K562 (cell line): ENCODE data around the gene ATAD3C. TPM values are rescaled to one million over a fixed set of nuclear protein-coding genes. Genes with fewer than 3 reads are reported as not detected.

Experiments
- CTBP1 ChIP-seq: fragments of 450-650 bp; IDR thresholded peaks from 2 replicates; pipeline ENCODE4 v1.6.1; 2016; ENCODE audit warnings: borderline replicate concordance
- ETV6 ChIP-seq, 3 experiments: fragments of 150-350 bp in 1 of 3; sonication (generic) in 1 of 3; formaldehyde crosslinking in 1 of 3; IDR thresholded peaks; 2 replicates each; pipeline versions ENCODE4 v1.6.1 to v1.8.0; 2014 to 2022; ENCODE audit warnings: borderline replicate concordance in 2 of 3, low read depth in 2 of 3, antibody characterized with exemption in 1 of 3, low read length in 1 of 3, mild to moderate bottlenecking in 1 of 3, missing genetic modification reagents in 1 of 3
- EZH2 ChIP-seq: IDR thresholded peaks from 2 replicates; pipeline ENCODE4 v1.6.1; 2012; ENCODE audit warnings: low read depth, mild to moderate bottlenecking, inconsistent platforms, low read length, borderline replicate concordance
- GTF2F1 ChIP-seq: IDR thresholded peaks from 2 replicates; pipeline ENCODE4 v1.6.1; 2011; ENCODE audit warnings: low read depth, low read length, improper control_type of control experiment
- HCFC1 ChIP-seq: IDR thresholded peaks from 2 replicates; pipeline ENCODE4 v1.6.1; 2012; ENCODE audit warnings: low read depth, low read length, improper control_type of control experiment
- KLF16 ChIP-seq: IDR thresholded peaks from 2 replicates; pipeline ENCODE4 v1.6.1; 2016; ENCODE audit warnings: antibody characterized with exemption
- MEF2A ChIP-seq: IDR thresholded peaks from 2 replicates; pipeline ENCODE4 v1.6.1; 2011; ENCODE audit warnings: low read depth, mild to moderate bottlenecking, low read length, moderate library complexity; ENCODE audit not compliant: control insufficient read depth
- MYBL2 ChIP-seq, 2 experiments: fragments of 450-650 bp in 1 of 2; sonication (generic) in 1 of 2; formaldehyde crosslinking in 1 of 2; IDR thresholded peaks; 2 replicates each; pipeline versions ENCODE4 v1.6.1 to v1.8.1; 2017 to 2022; ENCODE audit warnings: borderline replicate concordance in 1 of 2, inconsistent platforms in 1 of 2, low read depth in 1 of 2, mild to moderate bottlenecking in 1 of 2, missing genetic modification reagents in 1 of 2, moderate library complexity in 1 of 2
- NUFIP1 ChIP-seq: fragments of 450-650 bp; IDR thresholded peaks from 2 replicates; pipeline ENCODE4 v1.6.1; 2018; ENCODE audit not compliant: partially characterized antibody
- RBM22 ChIP-seq: fragments of 200-400 bp; formaldehyde crosslinking; IDR thresholded peaks from 2 replicates; pipeline ENCODE4 v1.6.1; 2018; ENCODE audit warnings: low read length, low read depth; ENCODE audit not compliant: poor library complexity, severe bottlenecking
- ZNF124 ChIP-seq: sonication (generic); formaldehyde crosslinking; IDR thresholded peaks from 2 replicates; pipeline ENCODE4 v1.8.1; 2022; ENCODE audit warnings: missing genetic modification reagents
- ZNF134 ChIP-seq: fragments of 250-450 bp; sonication (Bioruptor Pico); conservative IDR thresholded peaks from 2 replicates; pipeline ENCODE4 v1.4.0; 2020
- ZNF445 ChIP-seq: fragments of 250-450 bp; sonication (Bioruptor Pico); IDR thresholded peaks from 2 replicates; pipeline ENCODE4 v1.4.0; 2020; ENCODE audit warnings: low read depth, mild to moderate bottlenecking, moderate library complexity
- ZNF551 ChIP-seq: fragments of 250-450 bp; sonication (Bioruptor Pico); IDR thresholded peaks from 2 replicates; pipeline ENCODE4 v1.5.0; 2021; ENCODE audit warnings: mild to moderate bottlenecking, moderate library complexity
- polyA plus RNA-seq, 8 experiments: library from polyadenylated mRNA; depleted of rRNA in 4 of 8; stranded (reverse) in 5 of 8; unstranded in 3 of 8; fragments of >200 nt; fragmentation: Nextera tagmentation in 2 of 8; fragmentation: Illumina TruSeq in 1 of 8; extraction: Ambion mirVana in 2 of 8; extraction: Trizol in 1 of 8; gene quantifications; 2 replicates each; pipeline versions ENCODE4 v1.2.1 to v1.2.3, GENCODE V29; 2011 to 2014; ENCODE audit warnings: inconsistent platforms in 1 of 8, missing spikeins in 1 of 8
- total RNA-seq, 7 experiments: library from RNA; depleted of rRNA in 6 of 7; stranded (reverse); fragments of >200 nt in 6 of 7; fragmentation: Illumina TruSeq in 2 of 7; extraction: Trizol in 2 of 7; gene quantifications; 2 replicates each; pipeline versions ENCODE4 v1.2.1 to v1.2.3, GENCODE V29; 2011 to 2021; ENCODE audit warnings: low replicate concordance in 1 of 7
- TF ChIP-seq, protein P1 (sequence below): fragments of 450-650 bp; formaldehyde crosslinking; IDR thresholded peaks from 2 replicates; pipeline ENCODE4 v1.4.0; 2022; ENCODE audit warnings: missing genetic modification characterization
- TF ChIP-seq, protein P2 (sequence below), 2 experiments: fragments of 450-650 bp; formaldehyde crosslinking in 1 of 2; IDR thresholded peaks; 2 replicates each; pipeline versions ENCODE4 v1.4.0 to v1.6.1; 2014 to 2020; ENCODE audit warnings: mild to moderate bottlenecking in 2 of 2, borderline replicate concordance in 1 of 2, low read depth in 1 of 2

The ATAD3C gene
- total and polyA plus RNA-seq, 9 of the 15 experiments (the other 6 are each of a cell fraction or from before 2014, with no cell fraction given): 0.03 to 0.18 TPM; not detected in 7

DNA sequence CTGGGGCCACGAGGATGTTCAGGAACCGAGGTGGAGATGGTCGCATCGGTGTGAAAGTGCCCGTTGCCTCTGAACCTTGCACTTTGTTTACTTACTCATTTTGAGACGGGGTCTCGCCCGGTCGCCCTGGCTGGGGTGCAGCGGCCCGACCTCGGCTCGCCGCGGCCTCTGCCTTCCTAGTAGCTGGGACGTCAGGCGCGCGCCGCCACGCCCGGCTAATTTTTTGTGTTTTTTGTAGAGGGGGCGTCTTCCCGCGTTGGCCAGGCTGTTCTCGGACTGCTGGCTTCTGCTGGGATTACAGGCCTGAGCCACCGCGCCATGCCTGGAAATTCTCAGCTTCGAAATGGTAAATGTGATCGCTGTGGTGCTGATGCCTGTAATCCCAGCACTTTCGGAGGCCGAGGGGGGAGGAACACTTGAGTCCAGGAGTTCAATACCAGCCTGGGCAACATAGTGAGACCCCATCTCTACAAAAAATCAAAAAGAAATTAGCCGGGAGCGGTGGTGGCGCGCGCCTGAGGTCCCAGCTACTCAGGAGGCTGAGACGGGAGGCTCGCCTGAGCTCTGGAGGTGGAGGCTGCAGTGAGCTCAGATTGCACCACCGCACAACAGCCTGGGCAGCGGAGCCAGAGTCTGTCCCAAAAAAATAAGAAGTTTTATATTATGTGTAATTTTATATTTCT lies 41.7 kb upstream of the ATAD3C start (continued):
- TF ChIP-seq HCFC1 (no peak), MEF2A (no peak), NUFIP1 (no peak), ZNF551 (CRISPR knock-in tag) (no peak), ZNF134 (no peak), MYBL2 (IDR thresholded peaks at IDR 0.05; ENCODE audit: low read depth) (no peak), MYBL2 (CRISPR knock-in tag; IDR thresholded peaks at IDR 0.05; ENCODE audit: borderline replicate concordance) (no peak), CTBP1 (no peak), ZNF124 (CRISPR knock-in tag) (no peak), ZNF445 (no peak), ETV6 (IDR thresholded peaks at IDR 0.05; ENCODE audit: borderline replicate concordance in 1 of 2, low read depth in 2 of 2, low read length in 1 of 2) (no peak), ETV6 (CRISPR knock-in tag; IDR thresholded peaks at IDR 0.05; ENCODE audit: borderline replicate concordance) (peak; percentile 52; the same call in 1 of the 2 replicates), GTF2F1 (no peak), KLF16 (no peak), EZH2 (no peak), RBM22 (no peak)
- TF ChIP-seq, protein P1, sequence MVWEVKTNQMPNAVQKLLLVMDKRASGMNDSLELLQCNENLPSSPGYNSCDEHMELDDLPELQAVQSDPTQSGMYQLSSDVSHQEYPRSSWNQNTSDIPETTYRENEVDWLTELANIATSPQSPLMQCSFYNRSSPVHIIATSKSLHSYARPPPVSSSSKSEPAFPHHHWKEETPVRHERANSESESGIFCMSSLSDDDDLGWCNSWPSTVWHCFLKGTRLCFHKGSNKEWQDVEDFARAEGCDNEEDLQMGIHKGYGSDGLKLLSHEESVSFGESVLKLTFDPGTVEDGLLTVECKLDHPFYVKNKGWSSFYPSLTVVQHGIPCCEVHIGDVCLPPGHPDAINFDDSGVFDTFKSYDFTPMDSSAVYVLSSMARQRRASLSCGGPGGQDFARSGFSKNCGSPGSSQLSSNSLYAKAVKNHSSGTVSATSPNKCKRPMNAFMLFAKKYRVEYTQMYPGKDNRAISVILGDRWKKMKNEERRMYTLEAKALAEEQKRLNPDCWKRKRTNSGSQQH (CRISPR knock-in tag): no peak
- TF ChIP-seq, protein P2, sequence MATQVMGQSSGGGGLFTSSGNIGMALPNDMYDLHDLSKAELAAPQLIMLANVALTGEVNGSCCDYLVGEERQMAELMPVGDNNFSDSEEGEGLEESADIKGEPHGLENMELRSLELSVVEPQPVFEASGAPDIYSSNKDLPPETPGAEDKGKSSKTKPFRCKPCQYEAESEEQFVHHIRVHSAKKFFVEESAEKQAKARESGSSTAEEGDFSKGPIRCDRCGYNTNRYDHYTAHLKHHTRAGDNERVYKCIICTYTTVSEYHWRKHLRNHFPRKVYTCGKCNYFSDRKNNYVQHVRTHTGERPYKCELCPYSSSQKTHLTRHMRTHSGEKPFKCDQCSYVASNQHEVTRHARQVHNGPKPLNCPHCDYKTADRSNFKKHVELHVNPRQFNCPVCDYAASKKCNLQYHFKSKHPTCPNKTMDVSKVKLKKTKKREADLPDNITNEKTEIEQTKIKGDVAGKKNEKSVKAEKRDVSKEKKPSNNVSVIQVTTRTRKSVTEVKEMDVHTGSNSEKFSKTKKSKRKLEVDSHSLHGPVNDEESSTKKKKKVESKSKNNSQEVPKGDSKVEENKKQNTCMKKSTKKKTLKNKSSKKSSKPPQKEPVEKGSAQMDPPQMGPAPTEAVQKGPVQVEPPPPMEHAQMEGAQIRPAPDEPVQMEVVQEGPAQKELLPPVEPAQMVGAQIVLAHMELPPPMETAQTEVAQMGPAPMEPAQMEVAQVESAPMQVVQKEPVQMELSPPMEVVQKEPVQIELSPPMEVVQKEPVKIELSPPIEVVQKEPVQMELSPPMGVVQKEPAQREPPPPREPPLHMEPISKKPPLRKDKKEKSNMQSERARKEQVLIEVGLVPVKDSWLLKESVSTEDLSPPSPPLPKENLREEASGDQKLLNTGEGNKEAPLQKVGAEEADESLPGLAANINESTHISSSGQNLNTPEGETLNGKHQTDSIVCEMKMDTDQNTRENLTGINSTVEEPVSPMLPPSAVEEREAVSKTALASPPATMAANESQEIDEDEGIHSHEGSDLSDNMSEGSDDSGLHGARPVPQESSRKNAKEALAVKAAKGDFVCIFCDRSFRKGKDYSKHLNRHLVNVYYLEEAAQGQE (IDR thresholded peaks at IDR 0.05; ENCODE audit: borderline replicate concordance): no peak
- TF ChIP-seq, protein P2 (CRISPR knock-in tag; IDR thresholded peaks at IDR 0.05; ENCODE audit: low read depth): no peak
